ENCODE results near the gene CAPN9.

- TF ChIP-seq POLR2A (IDR thresholded peaks at IDR 0.05; ENCODE audit: low read length) (no peak), GATA1 (IDR thresholded peaks at IDR 0.05; ENCODE audit: low read depth, low read length) (no peak)
These were observed 62.2 kb downstream of the CAPN9 start for GRCh38 chr1:230809256-230809990.
